Glutamatergic neuron (in vitro differentiated cells): Measurements from ENCODE around the gene IFFO2. TPM values are rescaled to one million over a fixed set of nuclear protein-coding genes. Genes with fewer than 3 reads are reported as not detected.

ENCODE experiments used
- DNase-seq: peaks from one replicate; pipeline ENCODE4 v3.0.0; 2022
- H3K27ac Mint-ChIP-seq: one replicate; pipeline ENCODE4 v1.8.0; 2020; ENCODE audit warnings: mild to moderate bottlenecking, mixed read lengths, inconsistent platforms; ENCODE audit not compliant: unreplicated experiment
- H3K27me3 Mint-ChIP-seq: one replicate; pipeline ENCODE4 v1.8.0; 2020; ENCODE audit warnings: mild to moderate bottlenecking, moderate library complexity, mixed read lengths, inconsistent platforms; ENCODE audit not compliant: unreplicated experiment
- H3K36me3 Mint-ChIP-seq: one replicate; pipeline ENCODE4 v1.8.0; 2020; ENCODE audit warnings: mild to moderate bottlenecking, mixed read lengths, inconsistent platforms; ENCODE audit not compliant: unreplicated experiment
- H3K4me1 Mint-ChIP-seq: one replicate; pipeline ENCODE4 v1.8.0; 2020; ENCODE audit warnings: mild to moderate bottlenecking, low read depth, mixed read lengths, inconsistent platforms; ENCODE audit not compliant: unreplicated experiment
- H3K4me3 Mint-ChIP-seq: one replicate; pipeline ENCODE4 v1.8.0; 2020; ENCODE audit warnings: mild to moderate bottlenecking, mixed read lengths, inconsistent platforms; ENCODE audit not compliant: unreplicated experiment
- H3K9me3 Mint-ChIP-seq: one replicate; pipeline ENCODE4 v1.8.0; 2020; ENCODE audit warnings: mild to moderate bottlenecking, moderate library complexity, mixed read lengths, inconsistent platforms; ENCODE audit not compliant: unreplicated experiment
- CTCF ChIP-seq: fragments of 200-600 bp; sonication (generic); IDR thresholded peaks from one replicate; pipeline ENCODE4 v1.5.0; 2021; ENCODE audit not compliant: partially characterized antibody, unreplicated experiment
- total RNA-seq: library from RNA; stranded (reverse); fragmentation: NEBNext Ultra II Directional; extraction: Animal tissue kit (Norgen Biotek cat#: 25700); gene quantifications from one replicate; pipeline ENCODE4 v1.2.1, GENCODE V29; 2021; ENCODE audit not compliant: unreplicated experiment

Gene IFFO2
- total RNA-seq, 1 donor from 2014 or later, result 107 TPM

DNA sequence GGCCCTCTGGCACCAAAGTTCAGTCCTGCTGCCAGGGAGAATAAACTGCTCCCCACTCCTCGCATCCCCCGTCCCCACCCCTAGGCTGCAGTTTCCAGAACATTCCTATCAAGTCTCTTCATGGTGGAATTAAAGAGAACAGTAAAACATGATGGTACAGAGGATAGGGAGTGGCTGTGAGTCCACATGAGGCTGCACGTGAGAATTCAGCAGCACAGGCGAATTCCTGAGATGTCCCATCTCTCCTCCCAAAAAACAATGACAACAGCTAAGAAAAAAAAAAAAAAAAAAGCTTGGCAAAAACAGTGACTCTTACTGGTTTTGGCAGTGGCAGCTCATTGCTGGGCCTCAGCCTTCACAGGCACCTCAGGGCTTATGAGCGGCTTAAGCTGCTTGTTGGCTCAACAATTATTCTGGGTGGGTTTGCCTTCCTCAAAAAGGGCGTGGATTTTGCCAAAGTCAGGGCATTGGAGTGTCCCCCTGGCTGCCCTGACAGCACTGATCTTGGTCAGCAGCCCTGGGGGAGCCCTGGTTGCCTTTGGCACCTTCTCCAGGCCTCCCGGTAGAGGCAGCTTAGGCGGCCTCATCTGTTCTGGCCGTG lies 5.7 kb upstream of the IFFO2 start:
- Mint-ChIP-seq H3K9me3 (peaks cover 6% of the 10 kb centered on the region), H3K36me3 (peaks cover 6% of the 10 kb centered on the region), H3K4me3 (no peak overlapping the region), H3K27me3 (peaks cover 19% of the 10 kb centered on the region), H3K4me1 (no peaks in the 10 kb centered on the region), H3K27ac (no peak overlapping the region)
- DNase-seq, result no peak
- no peak for TF ChIP-seq CTCF

DNA sequence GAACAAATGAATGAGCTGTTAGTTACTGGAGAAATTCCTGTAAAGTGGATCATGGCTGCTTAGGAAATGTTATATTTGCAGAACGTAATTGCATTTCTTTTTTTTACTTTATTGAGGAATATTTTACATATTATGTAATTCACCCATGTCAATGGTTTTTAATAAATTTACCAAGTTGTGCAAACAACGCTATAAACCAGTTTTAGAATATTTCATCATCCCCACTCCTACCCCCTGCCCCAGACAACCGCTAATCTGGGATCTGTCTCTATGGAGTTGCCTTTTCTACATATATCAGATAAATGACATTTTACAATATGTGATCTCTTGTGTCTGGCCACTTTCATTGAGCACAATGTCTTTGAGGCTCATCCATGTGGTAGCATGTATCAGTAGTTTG lies 4.3 kb upstream of the IFFO2 start:
- H3K27me3 Mint-ChIP-seq, result peaks cover 17% of the 10 kb centered on the region
- peaks cover 6% of the 10 kb centered on the region for H3K9me3 Mint-ChIP-seq
- no peak for TF ChIP-seq CTCF
- no peak overlapping the region for H3K27ac Mint-ChIP-seq
- no peak for DNase-seq
- no peak overlapping the region for H3K4me3 Mint-ChIP-seq
- H3K4me1 Mint-ChIP-seq, result no peaks in the 10 kb centered on the region
- peaks cover 6% of the 10 kb centered on the region for H3K36me3 Mint-ChIP-seq

GRCh38 chr1:18960409-18960808 lies 3.9 kb upstream of the IFFO2 start:
- no peak overlapping the region for H3K27ac Mint-ChIP-seq
- peaks cover 6% of the 10 kb centered on the region for H3K9me3 Mint-ChIP-seq
- H3K4me3 Mint-ChIP-seq, result no peak overlapping the region
- H3K27me3 Mint-ChIP-seq, result peaks cover 15% of the 10 kb centered on the region
- TF ChIP-seq CTCF, result no peak
- peaks cover 6% of the 10 kb centered on the region for H3K36me3 Mint-ChIP-seq
- H3K4me1 Mint-ChIP-seq, result no peaks in the 10 kb centered on the region
- DNase-seq, result no peak

DNA sequence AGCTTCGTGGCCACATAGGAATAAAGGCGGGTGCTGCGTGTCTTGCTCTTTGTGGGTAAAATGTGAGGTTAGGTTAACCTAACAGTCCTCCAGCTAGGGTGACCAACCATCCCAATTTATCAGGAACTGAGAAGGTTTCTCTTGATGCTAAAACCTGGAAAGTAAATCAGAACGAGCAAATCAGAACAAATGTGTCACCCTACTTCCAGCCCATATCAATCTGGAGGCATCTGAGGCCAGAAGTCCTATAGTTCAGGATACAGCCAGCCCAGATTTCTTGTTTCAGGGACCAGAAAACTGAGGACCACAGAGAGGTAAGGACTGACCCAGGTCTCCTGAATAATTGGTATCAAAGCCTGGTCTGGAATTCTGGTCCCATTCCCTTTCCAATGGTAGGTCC lies 3.1 kb upstream of the IFFO2 start:
- Mint-ChIP-seq H3K36me3 (peaks cover 6% of the 10 kb centered on the region), H3K9me3 (peaks cover 8% of the 10 kb centered on the region), H3K4me1 (no peaks in the 10 kb centered on the region), H3K4me3 (no peak overlapping the region), H3K27ac (no peak overlapping the region), H3K27me3 (peaks cover 16% of the 10 kb centered on the region)
- no peak for DNase-seq
- TF ChIP-seq CTCF, result no peak

DNA sequence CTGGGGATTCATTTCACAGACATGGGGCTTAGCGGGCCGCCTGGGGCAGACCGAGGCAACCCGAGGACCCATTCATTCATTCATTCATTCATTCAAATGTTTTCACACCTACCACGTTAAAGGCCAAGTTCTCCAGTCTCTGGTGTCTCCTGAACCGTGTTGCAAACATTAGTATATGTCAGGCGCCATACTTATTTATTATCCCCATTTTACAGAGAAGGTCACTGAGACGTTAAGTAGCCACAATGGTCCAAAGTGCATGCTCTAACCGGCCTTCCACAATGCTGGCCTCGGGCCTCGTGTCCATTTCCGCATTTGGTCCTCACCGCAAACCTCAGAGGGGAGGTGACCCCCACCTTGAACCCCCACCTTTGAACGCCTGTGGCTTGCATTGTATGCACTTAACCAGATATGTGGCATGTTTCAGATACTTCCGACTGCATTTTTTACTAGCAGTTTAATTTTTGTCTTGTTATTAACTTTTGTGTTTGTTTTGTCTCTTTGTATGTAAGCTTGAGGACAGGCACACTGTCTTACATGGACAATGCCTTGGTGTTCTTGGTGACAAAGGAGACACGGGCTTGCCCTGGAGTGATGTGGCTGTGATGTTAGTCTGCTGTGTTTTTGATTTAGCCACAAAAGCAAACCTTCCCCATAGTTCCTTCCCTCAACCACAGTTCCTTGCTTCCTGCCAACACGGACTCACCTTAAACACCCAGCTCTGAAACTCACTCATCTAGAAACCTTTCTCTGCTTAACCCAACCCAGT lies 1.2 kb upstream of the IFFO2 start:
- peaks cover 6% of the 10 kb centered on the region for H3K36me3 Mint-ChIP-seq
- no peak for DNase-seq
- peak overlapping the region; percentile 51 for H3K4me3 Mint-ChIP-seq
- peak overlapping the region; percentile 16 for H3K27ac Mint-ChIP-seq
- no peak for TF ChIP-seq CTCF
- peaks cover 13% of the 10 kb centered on the region for H3K27me3 Mint-ChIP-seq
- peaks cover 8% of the 10 kb centered on the region for H3K9me3 Mint-ChIP-seq
- H3K4me1 Mint-ChIP-seq, result peaks cover 7% of the 10 kb centered on the region
